Activated CD4-positive, alpha-beta T cell treated with anti-CD3 and anti-CD28 coated beads for 36 hours (primary cell): ENCODE results near the gene TMC5. TPM values are rescaled to one million over a fixed set of nuclear protein-coding genes. Genes with fewer than 3 reads are reported as not detected.

ENCODE experiments used
- ATAC-seq: fragments of 200-7000 bp; cut with Tn5 transposase; one replicate; pipeline ENCODE4 v1.10.0; 2021; ENCODE audit warnings: mild to moderate bottlenecking, moderate library complexity
- CTCF ChIA-PET: fragments of 350-600 bp; sonication (Branson Sonifier 250); formaldehyde crosslinking; loops from one replicate; lab custom pipeline; 2021; ENCODE audit warnings: antibody characterized with exemption; lab: Charles Lee
- POLR2A ChIA-PET: fragments of 350-600 bp; sonication (Branson Sonifier 250); formaldehyde crosslinking; loops from one replicate; lab custom pipeline; 2021; ENCODE audit warnings: antibody characterized with exemption, inconsistent platforms; lab: Charles Lee
- DNase-seq: peaks from one replicate; pipeline ENCODE4 v3.0.0-alpha.2; 2020
- H3K27ac Mint-ChIP-seq: one replicate; pipeline ENCODE4 v1.8.0; 2021; ENCODE audit warnings: mixed read lengths
- H3K27me3 Mint-ChIP-seq: one replicate; pipeline ENCODE4 v1.8.0; 2021; ENCODE audit warnings: mixed read lengths
- H3K36me3 Mint-ChIP-seq: one replicate; pipeline ENCODE4 v1.8.0; 2021; ENCODE audit warnings: low read depth, mixed read lengths
- H3K4me1 Mint-ChIP-seq: one replicate; pipeline ENCODE4 v1.8.0; 2021; ENCODE audit warnings: mixed read lengths
- H3K4me3 Mint-ChIP-seq: one replicate; pipeline ENCODE4 v1.8.0; 2021; ENCODE audit warnings: mild to moderate bottlenecking, moderate library complexity, mixed read lengths
- H3K9me3 Mint-ChIP-seq: one replicate; pipeline ENCODE4 v1.8.0; 2021; ENCODE audit warnings: low read depth, mixed read lengths
- intact Hi-C, 2 experiments: fragments of 100-400 bp; cut with DNase I in 1 of 2; cut with micrococcal nuclease in 1 of 2; formaldehyde crosslinking; loops; one replicate each; pipeline versions ENCODE4 v1.14.2 to v1.15.1; 2022 to 2024; cut with DNase I, micrococcal nuclease
- total RNA-seq, 2 experiments: library from RNA; stranded (reverse); gene quantifications; one replicate each; pipeline ENCODE4 v1.2.3, GENCODE V29; 2021

TMC5 gene
- total RNA-seq, 2 experiments from 2014 or later: not detected

GRCh38 chr16:19486051-19486450, 68.4 kb downstream of the TMC5 start:
- H3K9me3 Mint-ChIP-seq: no peaks in the 10 kb centered on the region
- no peaks in the 10 kb centered on the region for H3K4me1 Mint-ChIP-seq

GRCh38 chr16:19486750-19487325, 69.2 kb downstream of the TMC5 start:
- H3K9me3 Mint-ChIP-seq: no peaks in the 10 kb centered on the region
- no peak for DNase-seq
- ChIA-PET CTCF (no interaction called here), POLR2A (no interaction called here)
- no peaks in the 10 kb centered on the region for H3K4me1 Mint-ChIP-seq
- H3K27ac Mint-ChIP-seq: no peak overlapping the region
- H3K36me3 Mint-ChIP-seq: no peaks in the 10 kb centered on the region
- no peak overlapping the region for H3K4me3 Mint-ChIP-seq
- intact Hi-C loops: loop anchor here in 1 of 2 experiments (1.0 kb wide), 1 partner anchor 16 kb away; no protein-coding TSS in a partner anchor
- no peak for ATAC-seq
- H3K27me3 Mint-ChIP-seq: no peaks in the 10 kb centered on the region

More at GRCh38 chr16:19486051-19486450, 68.4 kb downstream of the TMC5 start:
- POLR2A ChIA-PET: no interaction called here
- H3K4me3 Mint-ChIP-seq: no peak overlapping the region
- CTCF ChIA-PET: no interaction called here
- no peak overlapping the region for H3K27ac Mint-ChIP-seq
- intact Hi-C loops: no loop called here
- no peaks in the 10 kb centered on the region for H3K27me3 Mint-ChIP-seq
- H3K36me3 Mint-ChIP-seq: no peaks in the 10 kb centered on the region
- ATAC-seq: no peak
- no peak for DNase-seq

DNA sequence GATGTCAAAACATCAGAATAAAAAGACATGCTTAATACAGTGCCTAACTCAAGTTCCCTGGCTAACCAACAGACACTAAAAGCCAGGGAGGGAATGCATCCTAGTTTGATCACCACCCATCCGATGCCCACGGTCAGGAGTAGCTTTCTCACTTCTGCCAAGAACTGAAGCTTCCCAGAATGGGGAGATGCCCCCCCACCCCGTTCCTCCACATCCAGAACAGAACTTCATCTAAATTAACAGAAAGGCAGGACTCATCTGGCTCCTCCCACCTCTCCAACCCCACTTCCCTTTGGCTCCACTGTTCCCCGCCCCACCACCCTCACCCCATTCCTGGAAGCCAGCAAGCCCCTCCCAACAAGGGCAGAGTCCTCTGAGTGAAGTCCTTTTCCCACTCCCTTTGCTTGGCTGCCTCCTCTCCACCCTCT, 70.5 kb downstream of the TMC5 start:
- H3K27ac Mint-ChIP-seq: no peak overlapping the region
- no peaks in the 10 kb centered on the region for H3K4me1 Mint-ChIP-seq
- H3K9me3 Mint-ChIP-seq: no peaks in the 10 kb centered on the region
- no peak overlapping the region for H3K4me3 Mint-ChIP-seq
- intact Hi-C loops: no loop called here
- DNase-seq (no peak), ATAC-seq (no peak)
- no peaks in the 10 kb centered on the region for H3K27me3 Mint-ChIP-seq
- H3K36me3 Mint-ChIP-seq: no peaks in the 10 kb centered on the region
- ChIA-PET POLR2A (interaction anchor here (0.6 kb wide), 1 partner anchor 52 kb away, joined by 3 read pairs; no protein-coding TSS in a partner anchor), CTCF (interaction anchor here (1.3 kb wide), 1 partner anchor 15 kb away, joined by 5 read pairs; no protein-coding TSS in a partner anchor)

GRCh38 chr16:19490619-19491018, 72.9 kb downstream of the TMC5 start:
- no peaks in the 10 kb centered on the region for H3K27me3 Mint-ChIP-seq
- no peak overlapping the region for H3K27ac Mint-ChIP-seq
- CTCF ChIA-PET: interaction anchor here (1.3 kb wide), 1 partner anchor 12 kb away, joined by 3 read pairs; no protein-coding TSS in a partner anchor
- no peak for ATAC-seq
- H3K4me3 Mint-ChIP-seq: no peak overlapping the region
- H3K9me3 Mint-ChIP-seq: no peaks in the 10 kb centered on the region
- H3K4me1 Mint-ChIP-seq: peaks cover 10% of the 10 kb centered on the region
- POLR2A ChIA-PET: no interaction called here
- H3K36me3 Mint-ChIP-seq: no peaks in the 10 kb centered on the region
- no peak for DNase-seq
- intact Hi-C loops: no loop called here

- intact Hi-C loops: no loop called here
- Mint-ChIP-seq H3K27ac (no peak overlapping the region), H3K4me1 (peaks cover 10% of the 10 kb centered on the region), H3K27me3 (no peaks in the 10 kb centered on the region), H3K9me3 (no peaks in the 10 kb centered on the region), H3K4me3 (no peak overlapping the region), H3K36me3 (peaks cover 16% of the 10 kb centered on the region)
- DNase-seq (no peak), ATAC-seq (no peak)
- ChIA-PET CTCF (no interaction called here), POLR2A (no interaction called here)
These were observed 79.5 kb downstream of the TMC5 start for GRCh38 chr16:19497176-19497575.

GRCh38 chr16:19499006-19499405, 81.3 kb downstream of the TMC5 start:
- H3K27ac Mint-ChIP-seq: no peak overlapping the region
- ChIA-PET POLR2A (no interaction called here), CTCF (no interaction called here)
- H3K27me3 Mint-ChIP-seq: no peaks in the 10 kb centered on the region
- no peak overlapping the region for H3K4me3 Mint-ChIP-seq
- H3K4me1 Mint-ChIP-seq: peaks cover 2% of the 10 kb centered on the region
- no peaks in the 10 kb centered on the region for H3K9me3 Mint-ChIP-seq
- peaks cover 27% of the 10 kb centered on the region for H3K36me3 Mint-ChIP-seq
- intact Hi-C loops: no loop called here
- DNase-seq (no peak), ATAC-seq (no peak)

DNA sequence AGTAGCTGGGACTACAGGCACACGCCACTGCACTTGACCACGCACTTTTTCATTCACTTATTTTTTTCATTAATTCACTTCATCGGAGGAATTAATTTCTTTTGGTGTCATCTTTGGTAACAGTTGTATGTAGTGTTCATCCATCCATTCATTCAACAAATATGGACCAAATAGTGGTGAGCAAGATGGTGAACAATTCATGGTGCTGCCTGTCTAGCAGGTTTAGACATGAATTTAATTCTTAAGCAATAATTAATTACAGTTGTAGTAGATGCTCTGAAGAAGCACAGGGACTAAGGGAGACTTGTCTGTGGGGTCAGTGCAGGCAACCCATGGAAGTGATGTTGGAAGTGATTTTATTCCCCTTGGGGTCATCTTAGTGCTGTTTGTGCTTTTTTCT, 81.8 kb downstream of the TMC5 start:
- DNase-seq (no peak), ATAC-seq (no peak)
- H3K4me1 Mint-ChIP-seq: no peaks in the 10 kb centered on the region
- ChIA-PET CTCF (no interaction called here), POLR2A (no interaction called here)
- H3K4me3 Mint-ChIP-seq: no peak overlapping the region
- H3K27ac Mint-ChIP-seq: no peak overlapping the region
- intact Hi-C loops: no loop called here
- peaks cover 30% of the 10 kb centered on the region for H3K36me3 Mint-ChIP-seq
- no peaks in the 10 kb centered on the region for H3K27me3 Mint-ChIP-seq
- no peaks in the 10 kb centered on the region for H3K9me3 Mint-ChIP-seq

- no peak overlapping the region for H3K4me3 Mint-ChIP-seq
- DNase-seq (peak; percentile 83), ATAC-seq (peak; percentile 53)
- ChIA-PET CTCF (interaction anchor here (0.6 to 3.2 kb wide), 35 partner anchors 9 to 544 kb away, joined by 3 to 23 read pairs (median 4); partner anchors contain the start of genes TMC5, TMC7 and VPS35L), POLR2A (interaction anchor here (0.6 kb wide), 2 partner anchors 416 to 417 kb away, joined by 3 to 4 read pairs; no protein-coding TSS in a partner anchor)
- H3K36me3 Mint-ChIP-seq: peaks cover 41% of the 10 kb centered on the region
- H3K9me3 Mint-ChIP-seq: no peaks in the 10 kb centered on the region
- intact Hi-C loops: loop anchor here (1.0 to 10.0 kb wide), 5 partner anchors 113 to 416 kb away; no protein-coding TSS in a partner anchor
- no peak overlapping the region for H3K27ac Mint-ChIP-seq
- no peaks in the 10 kb centered on the region for H3K27me3 Mint-ChIP-seq
- H3K4me1 Mint-ChIP-seq: no peaks in the 10 kb centered on the region
These were observed 84.9 kb downstream of the TMC5 start for GRCh38 chr16:19502395-19503131.

DNA sequence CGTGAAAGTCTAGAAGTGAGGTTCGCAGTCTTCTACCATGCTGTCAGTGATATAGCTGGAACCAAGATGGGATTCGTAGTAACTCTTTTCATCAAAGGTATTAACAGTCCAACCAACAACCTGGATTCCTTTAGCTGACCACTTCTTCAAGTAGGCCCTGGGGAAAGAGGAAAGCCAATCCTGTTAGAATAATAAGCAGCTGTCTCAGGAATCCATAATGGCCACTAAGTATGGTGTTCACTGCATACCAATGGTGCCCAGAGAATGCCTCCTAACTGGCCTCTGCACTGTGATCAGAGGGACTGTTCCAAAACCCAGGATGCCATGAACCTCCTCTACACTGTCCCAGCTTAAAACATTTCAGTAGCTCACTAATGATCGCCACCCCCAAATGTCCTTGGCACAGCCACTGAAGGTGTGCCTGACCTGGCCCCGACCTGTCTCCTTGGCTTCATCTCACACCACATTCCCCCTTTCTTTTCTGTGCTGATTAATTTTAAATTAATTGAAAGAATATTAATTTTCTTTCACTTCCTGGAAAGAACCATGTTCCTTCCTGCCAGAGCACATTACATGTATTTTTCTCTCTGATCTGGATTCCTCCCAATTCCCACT, 85.9 kb downstream of the TMC5 start:
- no peaks in the 10 kb centered on the region for H3K27me3 Mint-ChIP-seq
- intact Hi-C loops: loop anchor here (2.0 to 10.0 kb wide), 3 partner anchors 116 to 337 kb away; no protein-coding TSS in a partner anchor
- DNase-seq (no peak), ATAC-seq (no peak)
- ChIA-PET POLR2A (interaction anchor here (0.6 kb wide), 2 partner anchors 18 to 417 kb away, joined by 3 read pairs; partner anchors contain the start of gene GDE1), CTCF (interaction anchor here (0.7 to 3.2 kb wide), 17 partner anchors 9 to 519 kb away, joined by 3 to 23 read pairs (median 5); partner anchors contain the start of genes TMC7 and VPS35L)
- H3K4me3 Mint-ChIP-seq: no peak overlapping the region
- H3K27ac Mint-ChIP-seq: no peak overlapping the region
- H3K36me3 Mint-ChIP-seq: peaks cover 43% of the 10 kb centered on the region
- H3K9me3 Mint-ChIP-seq: no peaks in the 10 kb centered on the region
- no peaks in the 10 kb centered on the region for H3K4me1 Mint-ChIP-seq

- intact Hi-C loops: loop anchor here in 1 of 2 experiments (10.0 kb wide), 1 partner anchor 281 kb away; no protein-coding TSS in a partner anchor
- Mint-ChIP-seq H3K27me3 (no peaks in the 10 kb centered on the region), H3K9me3 (no peaks in the 10 kb centered on the region), H3K36me3 (peaks cover 42% of the 10 kb centered on the region), H3K27ac (no peak overlapping the region), H3K4me1 (no peaks in the 10 kb centered on the region), H3K4me3 (no peak overlapping the region)
- ATAC-seq: no peak
- POLR2A ChIA-PET: no interaction called here
- no peak for DNase-seq
- CTCF ChIA-PET: interaction anchor here (1.3 kb wide), 1 partner anchor 420 kb away, joined by 4 read pairs; no protein-coding TSS in a partner anchor
These were observed 88.1 kb downstream of the TMC5 start for GRCh38 chr16:19505600-19506303.
